Measurements from ENCODE around the gene ARHGEF12. TPM values are rescaled to one million over a fixed set of nuclear protein-coding genes. Genes with fewer than 3 reads are reported as not detected.
A peak's percentile ranks its signal among the peaks of the same experiment; 100 is the strongest.

Gene ARHGEF12
- total RNA-seq, 4 donors from 2014 or later = 75.9 to 116 (median 94.3) TPM

DNA sequence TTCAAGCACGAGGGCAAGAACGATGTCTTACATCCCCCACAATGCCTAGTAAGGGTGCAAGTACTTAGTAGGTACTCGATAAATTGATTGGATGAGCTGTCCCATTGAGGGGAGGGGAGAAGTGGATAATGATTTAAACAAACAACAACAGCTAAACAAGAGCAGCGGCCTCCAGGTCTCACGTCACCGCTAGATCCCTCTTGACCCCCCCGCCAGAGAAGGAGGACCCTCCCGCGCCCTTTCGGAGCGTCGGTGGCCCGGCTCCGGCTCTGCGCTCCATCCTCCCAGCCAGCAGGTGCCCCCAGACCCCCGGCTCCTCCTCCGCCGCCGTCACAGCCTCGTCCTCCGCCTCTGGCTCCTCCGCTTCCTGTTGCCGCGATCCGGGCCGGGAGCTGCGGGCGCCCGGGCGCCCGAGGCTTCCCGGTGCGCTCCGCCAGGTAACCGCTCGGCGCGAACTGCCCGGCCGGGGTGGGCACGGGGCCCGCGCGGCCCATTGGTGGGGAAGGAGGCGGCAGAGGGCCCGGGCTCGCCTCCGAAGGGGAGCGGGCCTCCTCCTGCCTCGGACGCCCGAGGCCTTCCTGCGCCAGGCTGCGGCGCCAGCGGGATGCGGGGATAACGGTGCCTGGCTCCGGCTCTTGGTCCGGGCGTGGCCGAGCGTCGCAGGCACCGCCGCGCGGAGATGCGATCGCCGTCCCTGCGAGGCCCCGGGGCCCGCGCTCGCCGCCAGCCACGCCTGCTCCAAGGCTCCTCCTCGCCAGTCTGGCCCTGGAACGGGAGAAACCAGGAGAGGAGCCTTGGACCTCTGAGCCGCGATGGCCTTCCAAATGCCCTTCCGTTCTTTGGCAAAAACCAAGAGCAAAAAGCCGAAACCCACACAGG lies 11.0 kb upstream of the ARHGEF12 start, which contains the start of gene TLCD5:
TSS of gene TLCD5 (plus strand) at position 368 of the 879 bp plus-strand sequence. CDS start 2,143 bp downstream, outside the sequence.
- no peak for TF ChIP-seq EP300 (IDR thresholded peaks at IDR 0.05; ENCODE audit: low read depth)
- peak; percentile 31 for TF ChIP-seq POLR2A (IDR thresholded peaks at IDR 0.05)
- peak in 1 of 3 donors; percentile 22 for TF ChIP-seq POLR2AphosphoS5 (IDR thresholded peaks at IDR 0.05)
- in situ Hi-C loops (cut with MboI; ENCODE audit: low pct_ligation_motif_present in 1 of 4, low pct_unique_long_range_greater_than_20kb in 1 of 4, low sequenced_read_pairs in 3 of 4) (loop anchor here in 1 of 4 donors (25.0 kb wide), 1 partner anchor 112 kb away; no protein-coding TSS in a partner anchor), intact Hi-C loops (cut with DNase I; ENCODE audit: low total_unique reads) (no loop called here)
- Histone ChIP-seq H3K36me3 (no peaks in the 10 kb centered on the region), H3K4me3 (peak within 1 kb of the TSS; percentile 48 to 82 (median 58)), H3K27me3 (peaks cover 24% of the 10 kb centered on the region), H3K4me1 (peaks cover 13 to 30% (median 19%) of the 10 kb centered on the region in 4 donors), H3K9me3 (no peaks in the 10 kb centered on the region), H3K27ac (peak within 1 kb of the TSS; percentile 73 to 88 (median 83))
- WGBS, 2 donors (ENCODE audit: low coverage in 1 of 2) = 2% methylated on average over 58 of the region's 84 CpGs; no CpG with 5 or more reads in 1 of the 2 donors
- DNase-seq = peak; percentile 36

DNA sequence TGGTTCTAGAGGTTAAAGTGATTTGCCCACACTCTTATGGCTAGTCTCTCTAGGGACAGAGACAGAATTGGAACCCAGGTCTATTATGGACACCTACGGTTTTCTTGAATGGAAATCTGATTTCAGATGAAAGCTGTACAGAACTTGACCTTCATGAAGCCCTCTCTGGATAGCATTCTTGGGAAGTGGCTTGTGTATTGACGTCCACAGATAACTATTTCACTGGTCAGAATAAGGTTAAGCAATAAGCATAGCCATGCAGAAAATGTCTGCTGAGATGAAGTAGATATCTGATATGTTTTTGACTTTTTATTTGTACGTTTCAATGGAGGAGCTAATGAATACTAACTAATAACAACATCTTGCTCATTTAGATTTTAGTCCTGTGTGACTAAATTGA lies 10.0 kb upstream of the ARHGEF12 start:
- H3K27ac ChIP-seq = peak overlapping the region; percentile 73 to 88 (median 83)
- intact Hi-C loops (cut with DNase I; ENCODE audit: low total_unique reads) = no loop called here
- in situ Hi-C loops (cut with MboI; ENCODE audit: low pct_ligation_motif_present in 1 of 4, low pct_unique_long_range_greater_than_20kb in 1 of 4, low sequenced_read_pairs in 3 of 4) = loop anchor here in 1 of 4 donors (25.0 kb wide), 1 partner anchor 111 kb away; no protein-coding TSS in a partner anchor
- H3K4me1 ChIP-seq = peaks cover 13 to 30% (median 19%) of the 10 kb centered on the region in 4 donors
- no peaks in the 10 kb centered on the region for H3K36me3 ChIP-seq
- 55 to 70% methylated on average over 1 to 3 of the region's 3 CpGs for WGBS, 2 donors (ENCODE audit: low coverage in 1 of 2)
- H3K9me3 ChIP-seq = no peaks in the 10 kb centered on the region
- TF ChIP-seq, protein P1, sequence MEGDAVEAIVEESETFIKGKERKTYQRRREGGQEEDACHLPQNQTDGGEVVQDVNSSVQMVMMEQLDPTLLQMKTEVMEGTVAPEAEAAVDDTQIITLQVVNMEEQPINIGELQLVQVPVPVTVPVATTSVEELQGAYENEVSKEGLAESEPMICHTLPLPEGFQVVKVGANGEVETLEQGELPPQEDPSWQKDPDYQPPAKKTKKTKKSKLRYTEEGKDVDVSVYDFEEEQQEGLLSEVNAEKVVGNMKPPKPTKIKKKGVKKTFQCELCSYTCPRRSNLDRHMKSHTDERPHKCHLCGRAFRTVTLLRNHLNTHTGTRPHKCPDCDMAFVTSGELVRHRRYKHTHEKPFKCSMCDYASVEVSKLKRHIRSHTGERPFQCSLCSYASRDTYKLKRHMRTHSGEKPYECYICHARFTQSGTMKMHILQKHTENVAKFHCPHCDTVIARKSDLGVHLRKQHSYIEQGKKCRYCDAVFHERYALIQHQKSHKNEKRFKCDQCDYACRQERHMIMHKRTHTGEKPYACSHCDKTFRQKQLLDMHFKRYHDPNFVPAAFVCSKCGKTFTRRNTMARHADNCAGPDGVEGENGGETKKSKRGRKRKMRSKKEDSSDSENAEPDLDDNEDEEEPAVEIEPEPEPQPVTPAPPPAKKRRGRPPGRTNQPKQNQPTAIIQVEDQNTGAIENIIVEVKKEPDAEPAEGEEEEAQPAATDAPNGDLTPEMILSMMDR (IDR thresholded peaks at IDR 0.05) = no peak
- TF ChIP-seq POLR2A (IDR thresholded peaks at IDR 0.05) = no peak
- TF ChIP-seq POLR2AphosphoS5 (IDR thresholded peaks at IDR 0.05) = no peak
- no peak for TF ChIP-seq EP300 (IDR thresholded peaks at IDR 0.05; ENCODE audit: low read depth)
- H3K4me3 ChIP-seq = peak overlapping the region in 1 of 4 donors; percentile 64
- H3K27me3 ChIP-seq = peaks cover 24% of the 10 kb centered on the region
- no peak for DNase-seq

DNA sequence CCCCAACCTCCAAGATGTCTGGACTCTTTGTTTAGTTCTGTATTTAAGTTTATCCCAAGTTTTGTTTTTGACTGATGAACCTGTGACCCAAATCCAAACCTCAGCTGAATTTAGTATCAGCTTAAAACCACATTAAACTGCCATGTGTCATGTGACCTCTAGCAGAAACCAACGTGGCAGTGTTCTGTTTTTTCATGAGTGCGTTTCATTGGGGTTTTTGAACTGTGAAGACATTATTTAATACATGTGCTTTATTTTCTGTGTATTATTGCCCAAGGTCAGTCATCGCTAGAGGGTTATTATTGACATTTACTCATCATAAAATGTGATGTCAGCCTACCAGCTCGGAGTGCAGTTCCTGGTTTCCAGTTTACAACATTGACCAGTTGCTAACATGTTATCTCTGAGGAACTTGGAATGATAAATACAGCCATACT lies 9.3 kb upstream of the ARHGEF12 start:
- peaks cover 24% of the 10 kb centered on the region for H3K27me3 ChIP-seq
- peak overlapping the region in 3 of 4 donors; percentile 32 to 88 (median 45) for H3K27ac ChIP-seq
- in situ Hi-C loops (cut with MboI; ENCODE audit: low pct_ligation_motif_present in 1 of 4, low pct_unique_long_range_greater_than_20kb in 1 of 4, low sequenced_read_pairs in 3 of 4) (loop anchor here in 1 of 4 donors (25.0 kb wide), 1 partner anchor 110 kb away; no protein-coding TSS in a partner anchor), intact Hi-C loops (cut with DNase I; ENCODE audit: low total_unique reads) (no loop called here)
- DNase-seq = no peak
- no peaks in the 10 kb centered on the region for H3K9me3 ChIP-seq
- H3K4me1 ChIP-seq = peaks cover 13 to 34% (median 19%) of the 10 kb centered on the region in 4 donors
- no peak for TF ChIP-seq POLR2A (IDR thresholded peaks at IDR 0.05)
- TF ChIP-seq, protein P1 (IDR thresholded peaks at IDR 0.05) = no peak
- H3K4me3 ChIP-seq = no peak overlapping the region
- WGBS, 2 donors (ENCODE audit: low coverage in 1 of 2) = 31 to 36% methylated on average over 4 of the region's 4 CpGs
- H3K36me3 ChIP-seq = no peaks in the 10 kb centered on the region

DNA sequence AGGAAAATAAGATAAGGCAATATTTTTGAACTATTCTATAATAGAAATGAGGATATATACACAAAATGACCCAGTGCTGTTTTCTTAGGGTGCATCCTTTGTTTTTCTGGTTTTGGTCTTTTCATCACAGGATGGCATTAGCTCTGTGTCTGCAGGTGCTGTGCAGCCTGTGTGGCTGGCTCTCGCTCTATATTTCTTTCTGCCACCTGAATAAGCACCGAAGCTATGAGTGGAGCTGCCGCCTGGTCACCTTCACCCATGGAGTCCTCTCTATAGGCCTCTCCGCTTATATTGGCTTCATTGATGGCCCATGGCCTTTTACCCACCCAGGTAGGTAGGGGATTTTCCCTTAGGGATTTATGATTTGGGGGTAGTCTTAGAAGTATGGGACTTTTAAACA lies 8.9 kb upstream of the ARHGEF12 start:
- in situ Hi-C loops (cut with MboI; ENCODE audit: low pct_ligation_motif_present in 1 of 4, low pct_unique_long_range_greater_than_20kb in 1 of 4, low sequenced_read_pairs in 3 of 4) (loop anchor here in 1 of 4 donors (25.0 kb wide), 1 partner anchor 110 kb away; no protein-coding TSS in a partner anchor), intact Hi-C loops (cut with DNase I; ENCODE audit: low total_unique reads) (no loop called here)
- no peak for TF ChIP-seq POLR2A (IDR thresholded peaks at IDR 0.05)
- TF ChIP-seq, protein P1 (IDR thresholded peaks at IDR 0.05) = no peak
- no peak for TF ChIP-seq POLR2AphosphoS5 (IDR thresholded peaks at IDR 0.05)
- no peak for TF ChIP-seq EP300 (IDR thresholded peaks at IDR 0.05; ENCODE audit: low read depth)
- no peak for DNase-seq
- H3K4me1 ChIP-seq = peaks cover 13 to 35% (median 19%) of the 10 kb centered on the region in 4 donors
- H3K36me3 ChIP-seq = no peaks in the 10 kb centered on the region
- WGBS, 2 donors (ENCODE audit: low coverage in 1 of 2) = 26 to 75% methylated on average over 3 to 4 of the region's 4 CpGs
- H3K27me3 ChIP-seq = peaks cover 24% of the 10 kb centered on the region
- no peak overlapping the region for H3K4me3 ChIP-seq
- no peaks in the 10 kb centered on the region for H3K9me3 ChIP-seq
- peak overlapping the region in 3 of 4 donors; percentile 14 to 45 (median 32) for H3K27ac ChIP-seq

All from transverse colon (tissue), 4 donors.